Upper lobe of right lung (tissue), 1 donor: ENCODE measurements around the gene C22orf39. TPM values are rescaled to one million over a fixed set of nuclear protein-coding genes. Genes with fewer than 3 reads are reported as not detected.

ENCODE experiments used
- ATAC-seq: fragments of 200-7000 bp; cut with Tn5 transposase; one replicate; pipeline ENCODE4 v1.9.1; 2020; ENCODE audit warnings: mild to moderate bottlenecking, moderate library complexity
- DNase-seq: peaks from one replicate; pipeline ENCODE4 v3.0.0-alpha.2; 2020
- H3K27ac ChIP-seq: fragments of 200-600 bp; one replicate; pipeline ENCODE4 v1.8.0; 2022
- H3K27me3 ChIP-seq: fragments of 200-600 bp; one replicate; pipeline ENCODE4 v1.8.0; 2022; ENCODE audit warnings: mild to moderate bottlenecking
- H3K36me3 ChIP-seq: fragments of 200-600 bp; one replicate; pipeline ENCODE4 v1.8.0; 2022
- H3K4me1 ChIP-seq: fragments of 200-600 bp; one replicate; pipeline ENCODE4 v1.8.0; 2022
- H3K4me3 ChIP-seq: fragments of 200-600 bp; one replicate; pipeline ENCODE4 v1.8.0; 2022; ENCODE audit warnings: mild to moderate bottlenecking
- H3K9me3 ChIP-seq: fragments of 200-600 bp; one replicate; pipeline ENCODE4 v1.8.0; 2022
- intact Hi-C: fragments of 100-400 bp; cut with DNase I; formaldehyde crosslinking; loops from one replicate; pipeline ENCODE4 v1.11.0; 2022
- total RNA-seq: library from RNA; stranded (reverse); fragmentation: NEBNext Ultra II Directional; extraction: Animal tissue kit (Norgen Biotek cat#: 25700); gene quantifications from one replicate; pipeline ENCODE4 v1.2.1, GENCODE V29; 2021
- TF ChIP-seq, protein P1 (sequence below): fragments of 200-600 bp; IDR thresholded peaks from one replicate; pipeline ENCODE4 v1.8.0; 2022; ENCODE audit warnings: antibody characterized with exemption
- donor health status: DM: no; HTN: yes; CAD: no; lungs with severe emphysema.

C22orf39 gene
- total RNA-seq, 1 donor from 2014 or later: 35.6 TPM

- TF ChIP-seq, protein P1, sequence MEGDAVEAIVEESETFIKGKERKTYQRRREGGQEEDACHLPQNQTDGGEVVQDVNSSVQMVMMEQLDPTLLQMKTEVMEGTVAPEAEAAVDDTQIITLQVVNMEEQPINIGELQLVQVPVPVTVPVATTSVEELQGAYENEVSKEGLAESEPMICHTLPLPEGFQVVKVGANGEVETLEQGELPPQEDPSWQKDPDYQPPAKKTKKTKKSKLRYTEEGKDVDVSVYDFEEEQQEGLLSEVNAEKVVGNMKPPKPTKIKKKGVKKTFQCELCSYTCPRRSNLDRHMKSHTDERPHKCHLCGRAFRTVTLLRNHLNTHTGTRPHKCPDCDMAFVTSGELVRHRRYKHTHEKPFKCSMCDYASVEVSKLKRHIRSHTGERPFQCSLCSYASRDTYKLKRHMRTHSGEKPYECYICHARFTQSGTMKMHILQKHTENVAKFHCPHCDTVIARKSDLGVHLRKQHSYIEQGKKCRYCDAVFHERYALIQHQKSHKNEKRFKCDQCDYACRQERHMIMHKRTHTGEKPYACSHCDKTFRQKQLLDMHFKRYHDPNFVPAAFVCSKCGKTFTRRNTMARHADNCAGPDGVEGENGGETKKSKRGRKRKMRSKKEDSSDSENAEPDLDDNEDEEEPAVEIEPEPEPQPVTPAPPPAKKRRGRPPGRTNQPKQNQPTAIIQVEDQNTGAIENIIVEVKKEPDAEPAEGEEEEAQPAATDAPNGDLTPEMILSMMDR: no peak
- DNase-seq: no peak
- H3K4me1 ChIP-seq: no peaks in the 10 kb centered on the region
- peaks cover 68% of the 10 kb centered on the region for H3K36me3 ChIP-seq
- intact Hi-C loops: no loop called here
- no peak for ATAC-seq
- H3K27me3 ChIP-seq: no peaks in the 10 kb centered on the region
- H3K27ac ChIP-seq: no peak overlapping the region
- no peaks in the 10 kb centered on the region for H3K9me3 ChIP-seq
- no peak overlapping the region for H3K4me3 ChIP-seq
Measured at GRCh38 chr22:19407649-19408606, 39.6 kb downstream of the C22orf39 start.

- intact Hi-C loops: no loop called here
- DNase-seq (no peak), ATAC-seq (no peak)
- peaks cover 68% of the 10 kb centered on the region for H3K36me3 ChIP-seq
- TF ChIP-seq, protein P1: no peak
- H3K9me3 ChIP-seq: no peaks in the 10 kb centered on the region
- H3K27ac ChIP-seq: no peak overlapping the region
- H3K4me3 ChIP-seq: no peak overlapping the region
- H3K4me1 ChIP-seq: no peaks in the 10 kb centered on the region
- no peaks in the 10 kb centered on the region for H3K27me3 ChIP-seq
Measured at GRCh38 chr22:19406846-19407245, 40.7 kb downstream of the C22orf39 start.

DNA sequence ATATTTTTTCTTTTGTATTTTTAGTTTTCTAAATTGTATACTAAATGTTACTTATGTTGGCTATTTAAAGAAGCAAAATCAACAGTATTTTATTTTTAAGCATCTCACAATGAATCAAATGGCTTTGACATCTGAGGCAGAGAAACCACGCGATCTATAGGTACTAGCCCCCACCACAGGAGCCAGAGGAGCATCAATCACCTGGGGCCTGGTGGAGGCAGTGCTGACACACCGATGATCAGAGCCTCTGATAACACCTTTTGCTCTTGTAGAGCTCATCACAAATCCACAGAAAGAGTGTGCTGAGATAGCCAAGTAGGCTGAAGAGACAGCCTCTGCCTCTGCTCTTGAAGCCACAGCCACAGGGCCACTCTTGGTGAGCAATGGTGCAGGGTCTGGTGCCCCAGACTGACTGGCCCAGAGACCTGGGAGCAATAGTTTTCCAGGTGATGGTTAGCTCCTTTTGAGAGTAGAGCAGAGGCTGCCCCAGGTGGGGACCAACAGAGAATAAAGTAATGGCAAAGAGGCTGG lies 41.2 kb downstream of the C22orf39 start:
- intact Hi-C loops: no loop called here
- ATAC-seq (no peak), DNase-seq (no peak)
- no peaks in the 10 kb centered on the region for H3K9me3 ChIP-seq
- no peak overlapping the region for H3K27ac ChIP-seq
- H3K27me3 ChIP-seq: no peaks in the 10 kb centered on the region
- TF ChIP-seq, protein P1: no peak
- H3K4me3 ChIP-seq: no peak overlapping the region
- H3K36me3 ChIP-seq: peaks cover 68% of the 10 kb centered on the region
- no peaks in the 10 kb centered on the region for H3K4me1 ChIP-seq

GRCh38 chr22:19405652-19406051 lies 41.9 kb downstream of the C22orf39 start:
- Histone ChIP-seq H3K9me3 (no peaks in the 10 kb centered on the region), H3K27me3 (no peaks in the 10 kb centered on the region), H3K36me3 (peaks cover 70% of the 10 kb centered on the region), H3K4me3 (no peak overlapping the region), H3K4me1 (no peaks in the 10 kb centered on the region), H3K27ac (no peak overlapping the region)
- DNase-seq: no peak
- no peak for ATAC-seq
- intact Hi-C loops: no loop called here
- TF ChIP-seq, protein P1: no peak

DNA sequence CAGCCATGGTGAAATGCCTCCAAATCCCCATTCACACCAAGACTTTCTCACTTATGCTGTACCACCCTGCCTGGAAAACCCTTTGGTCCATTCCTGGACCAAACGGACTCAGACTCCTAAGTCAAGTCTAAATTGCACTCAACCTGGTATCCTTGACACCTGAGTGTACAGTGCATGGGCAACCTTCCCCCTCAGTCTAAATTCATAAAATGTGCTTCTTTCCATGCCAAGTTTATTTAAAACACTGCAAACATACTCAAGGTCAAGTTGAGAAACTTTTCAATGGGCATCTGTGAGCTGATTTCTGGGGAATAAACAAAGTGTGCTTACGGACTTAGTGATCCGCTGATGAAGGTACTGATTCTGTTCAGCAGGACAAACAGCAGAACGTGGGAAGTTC lies 42.4 kb downstream of the C22orf39 start:
- H3K36me3 ChIP-seq: peaks cover 70% of the 10 kb centered on the region
- DNase-seq (no peak), ATAC-seq (no peak)
- intact Hi-C loops: no loop called here
- no peak overlapping the region for H3K27ac ChIP-seq
- H3K9me3 ChIP-seq: no peaks in the 10 kb centered on the region
- no peak overlapping the region for H3K4me3 ChIP-seq
- no peaks in the 10 kb centered on the region for H3K4me1 ChIP-seq
- TF ChIP-seq, protein P1: no peak
- H3K27me3 ChIP-seq: no peaks in the 10 kb centered on the region
